ENCODE measurements around the gene PPTC7. TPM values are rescaled to one million over a fixed set of nuclear protein-coding genes. Genes with fewer than 3 reads are reported as not detected.
A peak's percentile ranks its signal among the peaks of the same experiment; 100 is the strongest.

The PPTC7 gene
- total and polyA plus RNA-seq, 10 of the 15 experiments (the other 5 are each of a cell fraction or from before 2014, with no cell fraction given) = 4.0 to 69.6 (median 12.3) TPM

DNA sequence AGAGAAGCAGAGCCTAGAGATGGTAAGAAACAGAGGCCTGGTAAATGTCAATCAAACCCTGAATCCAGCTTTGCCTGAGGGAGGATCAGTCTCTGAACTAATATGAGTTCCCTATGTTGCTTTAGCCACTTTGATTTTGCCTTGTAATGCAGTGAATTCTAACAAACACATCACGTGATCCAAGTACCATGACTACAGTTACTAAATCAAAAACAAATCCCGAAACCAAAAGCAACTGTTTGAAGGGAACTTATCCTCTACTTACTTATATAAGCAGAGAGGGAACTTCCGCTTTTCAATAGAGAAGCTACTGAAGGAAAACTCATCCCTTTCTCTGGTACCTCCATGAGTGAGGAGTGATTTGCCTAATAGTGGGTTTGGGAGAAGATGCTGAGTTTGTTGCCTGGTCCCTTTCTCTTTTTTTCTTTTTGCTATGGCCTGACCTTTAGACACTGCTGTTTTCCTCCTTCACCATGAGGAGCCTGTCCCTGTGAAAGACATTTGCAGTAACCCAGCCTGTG is 7.7 kb upstream of the PPTC7 start (continued):
- TF ChIP-seq SMAD5 (IDR thresholded peaks at IDR 0.05; ENCODE audit: low read depth) (0 out of 2 replicates have a peak, but pooled peaks have one; percentile 47), ATF7 (IDR thresholded peaks at IDR 0.05; ENCODE audit: low read depth) (peak; percentile 56; the same call in 1 of the 2 replicates), DPF2 (IDR thresholded peaks at IDR 0.05) (0 out of 2 replicates have a peak, but pooled peaks have one; percentile 48), CREM (IDR thresholded peaks at IDR 0.05; ENCODE audit: low read depth) (0 out of 2 replicates have a peak, but pooled peaks have one; percentile 13), ZNF622 (IDR thresholded peaks at IDR 0.05) (no peak), TCF3 (IDR thresholded peaks at IDR 0.05; ENCODE audit: borderline replicate concordance, insufficient read depth, low read depth, low read length) (no peak), MTA2 (IDR thresholded peaks at IDR 0.05; ENCODE audit: low read depth) (peak; percentile 27; the same call in 1 of the 2 replicates), CEBPB (IDR thresholded peaks at IDR 0.05; ENCODE audit: borderline replicate concordance in 1 of 2, low read depth in 2 of 2, low read length in 2 of 2) (no peak), RCOR1 (conservative IDR thresholded peaks at IDR 0.05; ENCODE audit: low read depth, low read length) (no peak), BACH1 (IDR thresholded peaks at IDR 0.05; ENCODE audit: borderline replicate concordance) (peak; percentile 55; the same call in 1 of the 2 replicates), MEF2A (IDR thresholded peaks at IDR 0.05; ENCODE audit: insufficient read depth, low read depth, low read length) (0 out of 2 replicates have a peak, but pooled peaks have one; percentile 27), ASH2L (IDR thresholded peaks at IDR 0.05; ENCODE audit: borderline replicate concordance, low read depth) (peak; percentile 54; the same call in 1 of the 2 replicates), SPI1 (IDR thresholded peaks at IDR 0.05; ENCODE audit: borderline replicate concordance, insufficient read depth, low read depth, low read length) (peak; percentile 80), ZBTB11 (CRISPR knock-in tag; IDR thresholded peaks at IDR 0.05) (peak; percentile 70), SRF (IDR thresholded peaks at IDR 0.05; ENCODE audit: low read depth in 2 of 2, low read length in 2 of 2) (no peak), HDGF (IDR thresholded peaks at IDR 0.05) (0 out of 2 replicates have a peak, but pooled peaks have one; percentile 18)
- TF ChIP-seq, protein P1, sequence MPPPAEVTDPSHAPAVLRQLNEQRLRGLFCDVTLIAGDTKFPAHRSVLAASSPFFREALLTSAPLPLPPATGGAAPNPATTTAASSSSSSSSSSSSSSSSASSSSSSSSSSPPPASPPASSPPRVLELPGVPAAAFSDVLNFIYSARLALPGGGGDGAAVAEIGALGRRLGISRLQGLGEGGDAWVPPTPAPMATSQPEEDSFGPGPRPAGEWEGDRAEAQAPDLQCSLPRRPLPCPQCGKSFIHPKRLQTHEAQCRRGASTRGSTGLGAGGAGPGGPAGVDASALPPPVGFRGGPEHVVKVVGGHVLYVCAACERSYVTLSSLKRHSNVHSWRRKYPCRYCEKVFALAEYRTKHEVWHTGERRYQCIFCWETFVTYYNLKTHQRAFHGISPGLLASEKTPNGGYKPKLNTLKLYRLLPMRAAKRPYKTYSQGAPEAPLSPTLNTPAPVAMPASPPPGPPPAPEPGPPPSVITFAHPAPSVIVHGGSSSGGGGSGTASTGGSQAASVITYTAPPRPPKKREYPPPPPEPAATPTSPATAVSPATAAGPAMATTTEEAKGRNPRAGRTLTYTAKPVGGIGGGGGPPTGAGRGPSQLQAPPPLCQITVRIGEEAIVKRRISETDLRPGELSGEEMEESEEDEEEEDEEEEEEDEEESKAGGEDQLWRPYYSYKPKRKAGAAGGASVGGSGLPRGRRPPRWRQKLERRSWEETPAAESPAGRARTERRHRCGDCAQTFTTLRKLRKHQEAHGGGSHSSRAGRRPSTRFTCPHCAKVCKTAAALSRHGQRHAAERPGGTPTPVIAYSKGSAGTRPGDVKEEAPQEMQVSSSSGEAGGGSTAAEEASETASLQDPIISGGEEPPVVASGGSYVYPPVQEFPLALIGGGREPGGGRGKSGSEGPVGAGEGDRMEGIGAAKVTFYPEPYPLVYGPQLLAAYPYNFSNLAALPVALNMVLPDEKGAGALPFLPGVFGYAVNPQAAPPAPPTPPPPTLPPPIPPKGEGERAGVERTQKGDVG (CRISPR knock-in tag; IDR thresholded peaks at IDR 0.05) = peak; percentile 71; the same call in 1 of the 2 replicates
- TF ChIP-seq, protein P2, sequence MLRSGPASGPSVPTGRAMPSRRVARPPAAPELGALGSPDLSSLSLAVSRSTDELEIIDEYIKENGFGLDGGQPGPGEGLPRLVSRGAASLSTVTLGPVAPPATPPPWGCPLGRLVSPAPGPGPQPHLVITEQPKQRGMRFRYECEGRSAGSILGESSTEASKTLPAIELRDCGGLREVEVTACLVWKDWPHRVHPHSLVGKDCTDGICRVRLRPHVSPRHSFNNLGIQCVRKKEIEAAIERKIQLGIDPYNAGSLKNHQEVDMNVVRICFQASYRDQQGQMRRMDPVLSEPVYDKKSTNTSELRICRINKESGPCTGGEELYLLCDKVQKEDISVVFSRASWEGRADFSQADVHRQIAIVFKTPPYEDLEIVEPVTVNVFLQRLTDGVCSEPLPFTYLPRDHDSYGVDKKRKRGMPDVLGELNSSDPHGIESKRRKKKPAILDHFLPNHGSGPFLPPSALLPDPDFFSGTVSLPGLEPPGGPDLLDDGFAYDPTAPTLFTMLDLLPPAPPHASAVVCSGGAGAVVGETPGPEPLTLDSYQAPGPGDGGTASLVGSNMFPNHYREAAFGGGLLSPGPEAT (IDR thresholded peaks at IDR 0.05; ENCODE audit: low read depth) = peak; percentile 91
- TF ChIP-seq, protein P3, sequence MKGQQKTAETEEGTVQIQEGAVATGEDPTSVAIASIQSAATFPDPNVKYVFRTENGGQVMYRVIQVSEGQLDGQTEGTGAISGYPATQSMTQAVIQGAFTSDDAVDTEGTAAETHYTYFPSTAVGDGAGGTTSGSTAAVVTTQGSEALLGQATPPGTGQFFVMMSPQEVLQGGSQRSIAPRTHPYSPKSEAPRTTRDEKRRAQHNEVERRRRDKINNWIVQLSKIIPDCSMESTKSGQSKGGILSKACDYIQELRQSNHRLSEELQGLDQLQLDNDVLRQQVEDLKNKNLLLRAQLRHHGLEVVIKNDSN (IDR thresholded peaks at IDR 0.05; ENCODE audit: borderline replicate concordance, extremely low read length, insufficient read depth, low read depth, low read length) = peak; percentile 81
- TF ChIP-seq, protein P4, sequence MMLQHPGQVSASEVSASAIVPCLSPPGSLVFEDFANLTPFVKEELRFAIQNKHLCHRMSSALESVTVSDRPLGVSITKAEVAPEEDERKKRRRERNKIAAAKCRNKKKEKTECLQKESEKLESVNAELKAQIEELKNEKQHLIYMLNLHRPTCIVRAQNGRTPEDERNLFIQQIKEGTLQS (IDR thresholded peaks at IDR 0.05; ENCODE audit: borderline replicate concordance, extremely low read depth, low read depth, low read length) = peak; percentile 72; the same call in 1 of the 2 replicates

All from GM12878 (cell line).